Measurements from ENCODE around the gene HDAC4. TPM values are rescaled to one million over a fixed set of nuclear protein-coding genes. Genes with fewer than 3 reads are reported as not detected.

HDAC4 gene
- total and polyA plus RNA-seq, 10 of the 15 experiments (the other 5 are each of a cell fraction or from before 2014, with no cell fraction given): 0.22 to 15.7 (median 4.8) TPM

- CTCF ChIA-PET: no interaction called here
- intact Hi-C loops (cut with micrococcal nuclease; ENCODE audit: unreplicated experiment): loop anchor here (10.0 kb wide), 1 partner anchor 107 kb away; no protein-coding TSS in a partner anchor
Observed at GRCh38 chr2:239147376-239147775, 253.4 kb downstream of the HDAC4 start.

GRCh38 chr2:239146741-239147181, 254.1 kb downstream of the HDAC4 start:
- no peak for FAIRE-seq
- ChIA-PET CTCF (no interaction called here), RAD21 (ENCODE audit: unreplicated experiment) (no interaction called here), SMC1A (ENCODE audit: uncharacterized antibody, unreplicated experiment) (no interaction called here), POLR2A (no interaction called here)
- no peak overlapping the region for H3K4me2 ChIP-seq (ENCODE audit: control insufficient read depth, insufficient read depth)
- no peaks in the 10 kb centered on the region for H3K27me3 ChIP-seq (replicated peaks in 1 of 2; ENCODE audit: control insufficient read depth in 2 of 2, insufficient read depth in 2 of 2, low read length in 1 of 2)
- 92% methylated on average over 8 of the region's 12 CpGs for WGBS (ENCODE audit: insufficient coverage, insufficient replicate concordance, low lambda C conversion rate, missing lambda C conversion rate)
- H3K4me1 ChIP-seq (ENCODE audit: control insufficient read depth, insufficient read depth, low read length): peaks cover 10% of the 10 kb centered on the region
- H3K9ac ChIP-seq (ENCODE audit: control insufficient read depth, insufficient read depth, low read length): no peak overlapping the region
- no peaks in the 10 kb centered on the region for H3K9me3 ChIP-seq (replicated peaks; ENCODE audit: control insufficient read depth, insufficient read depth, low read length)
- H4K20me1 ChIP-seq (ENCODE audit: control insufficient read depth, insufficient read depth): no peaks in the 10 kb centered on the region
- H3K4me3 ChIP-seq: no peak overlapping the region
- in situ Hi-C loops (cut with MboI): no loop called here
- no peak for DNase-seq (ENCODE audit: low read depth, low spot score)
- H3K27ac ChIP-seq (ENCODE audit: control insufficient read depth, insufficient read depth): no peak overlapping the region
- no peak for ATAC-seq
- H2AFZ ChIP-seq (ENCODE audit: control insufficient read depth, low read depth, low read length): no peak overlapping the region
- no TSS peak for BruUV-seq (replicated peaks)
- intact Hi-C loops (cut with micrococcal nuclease; ENCODE audit: unreplicated experiment): loop anchor here (10.0 kb wide), 1 partner anchor 108 kb away; no protein-coding TSS in a partner anchor
- no peaks in the 10 kb centered on the region for H3K36me3 ChIP-seq (ENCODE audit: control insufficient read depth in 2 of 2, insufficient read depth in 2 of 2, low read length in 1 of 2)
- H3K79me2 ChIP-seq (ENCODE audit: control insufficient read depth, insufficient read depth, low read length): no peaks in the 10 kb centered on the region
- TF ChIP-seq ZBTB11 (CRISPR knock-in tag; IDR thresholded peaks at IDR 0.05) (no peak), CREM (IDR thresholded peaks at IDR 0.05; ENCODE audit: low read depth) (no peak), ATF2 (IDR thresholded peaks at IDR 0.05; ENCODE audit: low read length) (no peak), MEF2B (IDR thresholded peaks at IDR 0.05; ENCODE audit: partially characterized antibody, poor library complexity, severe bottlenecking) (no peak), TCF7 (IDR thresholded peaks at IDR 0.05; ENCODE audit: borderline replicate concordance) (no peak), MTA2 (IDR thresholded peaks at IDR 0.05; ENCODE audit: low read depth) (no peak)

More at GRCh38 chr2:239147376-239147775, 253.4 kb downstream of the HDAC4 start:
- WGBS (ENCODE audit: insufficient coverage, insufficient replicate concordance, low lambda C conversion rate, missing lambda C conversion rate): 90% methylated on average over 9 of the region's 9 CpGs
- H3K36me3 ChIP-seq (ENCODE audit: control insufficient read depth in 2 of 2, insufficient read depth in 2 of 2, low read length in 1 of 2): no peaks in the 10 kb centered on the region
- H3K79me2 ChIP-seq (ENCODE audit: control insufficient read depth, insufficient read depth, low read length): no peaks in the 10 kb centered on the region
- in situ Hi-C loops (cut with MboI): no loop called here
- ChIA-PET POLR2A (no interaction called here), SMC1A (ENCODE audit: uncharacterized antibody, unreplicated experiment) (interaction anchor here (1.2 kb wide), 1 partner anchor 44 kb away, joined by 3 read pairs; no protein-coding TSS in a partner anchor), RAD21 (ENCODE audit: unreplicated experiment) (no interaction called here)
- ATAC-seq (no peak), FAIRE-seq (no peak), DNase-seq (ENCODE audit: low read depth, low spot score) (no peak)
- no peak overlapping the region for H3K9ac ChIP-seq (ENCODE audit: control insufficient read depth, insufficient read depth, low read length)
- H3K4me1 ChIP-seq (ENCODE audit: control insufficient read depth, insufficient read depth, low read length): peaks cover 10% of the 10 kb centered on the region
- no peaks in the 10 kb centered on the region for H4K20me1 ChIP-seq (ENCODE audit: control insufficient read depth, insufficient read depth)
- no TSS peak for BruUV-seq (replicated peaks)
- no peaks in the 10 kb centered on the region for H3K27me3 ChIP-seq (replicated peaks in 1 of 2; ENCODE audit: control insufficient read depth in 2 of 2, insufficient read depth in 2 of 2, low read length in 1 of 2)
- no peak overlapping the region for H3K4me2 ChIP-seq (ENCODE audit: control insufficient read depth, insufficient read depth)
- no peak overlapping the region for H3K4me3 ChIP-seq
- TF ChIP-seq POLR2AphosphoS2 (IDR thresholded peaks at IDR 0.05; ENCODE audit: low read depth, low read length) (no peak), JUND (IDR thresholded peaks at IDR 0.05; ENCODE audit: low read depth, low read length) (no peak)
- no peak overlapping the region for H2AFZ ChIP-seq (ENCODE audit: control insufficient read depth, low read depth, low read length)
- no peak overlapping the region for H3K27ac ChIP-seq (ENCODE audit: control insufficient read depth, insufficient read depth)
- H3K9me3 ChIP-seq (replicated peaks; ENCODE audit: control insufficient read depth, insufficient read depth, low read length): no peaks in the 10 kb centered on the region

Measured in GM12878 (cell line).